ENCODE data around the gene ZNF239. TPM values are rescaled to one million over a fixed set of nuclear protein-coding genes. Genes with fewer than 3 reads are reported as not detected.
"Not testable (repeated sequence)": the region's sequence is repeated elsewhere in the genome, so short reads cannot be mapped to it uniquely, and the experiment has no call there.

The ZNF239 gene
- total RNA-seq, 2 donors from 2014 or later: 2.8 to 6.5 TPM

GRCh38 chr10:43610636-43611035 lies 36.2 kb upstream of the ZNF239 start:
- TF ChIP-seq CTCF (IDR thresholded peaks at IDR 0.05): no peak
- Histone ChIP-seq H3K9me3 (no peaks in the 10 kb centered on the region), H3K4me3 (no peak overlapping the region), H3K4me1 (ENCODE audit: control insufficient read depth in 1 of 2, low read depth in 2 of 2) (peaks cover 0 to 7% of the 10 kb centered on the region in 2 donors), H3K36me3 (peaks cover 8% of the 10 kb centered on the region), H3K27me3 (replicated peaks; ENCODE audit: insufficient read depth) (no peaks in the 10 kb centered on the region), H3K27ac (no peak overlapping the region)
- ATAC-seq (ENCODE audit: insufficient number of reproducible peaks, low FRiP score, low read depth) (no peak), DNase-seq (ENCODE audit: low spot score) (no peak)

DNA sequence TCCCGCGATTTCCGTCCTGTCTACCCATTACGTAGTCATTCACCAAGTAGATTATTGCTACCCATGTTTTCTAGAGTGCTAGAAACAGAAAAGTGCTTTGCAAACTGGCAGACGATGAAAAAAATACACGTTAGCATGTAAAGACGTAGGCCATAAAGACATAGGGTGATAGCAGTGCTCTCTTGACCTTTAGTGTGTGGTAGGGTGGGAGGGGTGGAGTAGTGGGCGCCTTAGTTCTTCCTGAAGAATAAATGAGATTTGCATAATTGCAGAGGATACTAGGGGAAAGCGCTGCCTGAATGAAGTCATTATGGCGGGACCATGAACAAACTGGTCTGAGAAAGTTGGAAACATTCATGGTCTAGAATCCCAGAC lies 32.8 kb upstream of the ZNF239 start:
- Histone ChIP-seq H3K4me1 (ENCODE audit: control insufficient read depth in 1 of 2, low read depth in 2 of 2) (peaks cover 0 to 7% of the 10 kb centered on the region in 2 donors), H3K4me3 (peak overlapping the region; percentile 85), H3K9me3 (no peaks in the 10 kb centered on the region), H3K36me3 (peaks cover 8% of the 10 kb centered on the region), H3K27ac (peak overlapping the region in 1 of 2 donors; percentile 32), H3K27me3 (replicated peaks; ENCODE audit: insufficient read depth) (no peaks in the 10 kb centered on the region)
- DNase-seq (ENCODE audit: low spot score): no peak
- TF ChIP-seq CTCF (IDR thresholded peaks at IDR 0.05): no peak
- ATAC-seq (ENCODE audit: insufficient number of reproducible peaks, low FRiP score, low read depth): no peak

- Histone ChIP-seq H3K9me3 (no peaks in the 10 kb centered on the region), H3K36me3 (peaks cover 5% of the 10 kb centered on the region), H3K27me3 (replicated peaks; ENCODE audit: insufficient read depth) (no peaks in the 10 kb centered on the region), H3K4me1 (ENCODE audit: control insufficient read depth in 1 of 2, low read depth in 2 of 2) (peaks cover 0 to 7% of the 10 kb centered on the region in 2 donors), H3K4me3 (peak within 1 kb of the TSS; percentile 85), H3K27ac (peak within 1 kb of the TSS; percentile 13 to 40)
- ATAC-seq (ENCODE audit: insufficient number of reproducible peaks, low FRiP score, low read depth) (no peak), DNase-seq (ENCODE audit: low spot score) (peak; percentile 15)
- TF ChIP-seq CTCF (IDR thresholded peaks at IDR 0.05): no peak
These were observed 32.1 kb upstream of the ZNF239 start, which contains the start of gene ZNF485 for GRCh38 chr10:43606323-43607198. Gene ZNF485 (plus strand): TSS chr10:43606438. CDS start chr10:43607051, 613 bp downstream.

- peak overlapping the region; percentile 85 for H3K4me3 ChIP-seq
- H3K4me1 ChIP-seq (ENCODE audit: control insufficient read depth in 1 of 2, low read depth in 2 of 2): peaks cover 0 to 7% of the 10 kb centered on the region in 2 donors
- no peaks in the 10 kb centered on the region for H3K27me3 ChIP-seq (replicated peaks; ENCODE audit: insufficient read depth)
- H3K27ac ChIP-seq: peak overlapping the region; percentile 13 to 40
- DNase-seq (ENCODE audit: low spot score) (no peak), ATAC-seq (ENCODE audit: insufficient number of reproducible peaks, low FRiP score, low read depth) (no peak)
- peaks cover 5% of the 10 kb centered on the region for H3K36me3 ChIP-seq
- no peaks in the 10 kb centered on the region for H3K9me3 ChIP-seq
- no peak for TF ChIP-seq CTCF (IDR thresholded peaks at IDR 0.05)
These were observed 31.5 kb upstream of the ZNF239 start for GRCh38 chr10:43605850-43606322.

DNA sequence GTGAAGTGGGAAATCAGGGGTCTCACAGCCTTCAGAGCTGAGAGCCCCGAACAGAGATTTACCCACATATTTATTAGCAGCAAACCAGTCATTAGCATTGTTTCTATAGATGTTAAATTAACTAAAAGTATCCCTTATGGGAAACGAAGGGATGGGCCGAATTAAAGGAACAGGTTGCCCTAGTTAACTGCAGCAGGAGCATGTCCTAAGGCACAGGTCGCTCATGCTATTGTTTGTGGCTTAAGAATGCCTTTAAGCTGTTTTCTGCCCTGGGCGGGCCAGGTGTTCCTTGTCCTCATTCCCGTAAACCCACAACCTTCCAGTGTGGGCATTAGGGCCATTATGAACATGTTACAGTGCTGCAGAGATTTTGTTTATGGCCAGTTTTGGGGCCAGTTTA lies 27.2 kb upstream of the ZNF239 start:
- H3K4me1 ChIP-seq (ENCODE audit: control insufficient read depth in 1 of 2, low read depth in 2 of 2); H3K4me3 ChIP-seq; H3K36me3 ChIP-seq; H3K27ac ChIP-seq; ATAC-seq (ENCODE audit: insufficient number of reproducible peaks, low FRiP score, low read depth); DNase-seq (ENCODE audit: low spot score); H3K27me3 ChIP-seq (replicated peaks; ENCODE audit: insufficient read depth); H3K9me3 ChIP-seq: not testable (repeated sequence)
